Keratinocyte (primary cell): ENCODE measurements around the gene PRKAG2. TPM values are rescaled to one million over a fixed set of nuclear protein-coding genes. Genes with fewer than 3 reads are reported as not detected.

ENCODE experiments used
- DNase-seq: peaks from one replicate; pipeline ENCODE4 v3.0.0-alpha.2; 2011; ENCODE audit warnings: low read depth, missing footprints, low spot score
- FAIRE-seq: peaks from 2 replicates; lab custom pipeline; 2011; peaks lifted over from hg19 to GRCh38; lab: Jason Lieb, UNC
- H2AFZ ChIP-seq: 2 replicates; pipeline ENCODE4 v1.6.0; 2012; ENCODE audit warnings: low read length, control low read depth, inconsistent platforms; ENCODE audit not compliant: control insufficient read depth
- H3K27ac ChIP-seq: 2 replicates; pipeline ENCODE4 v1.5.1; 2011; ENCODE audit warnings: low read length; ENCODE audit not compliant: control insufficient read depth, insufficient read depth
- H3K27me3 ChIP-seq: 3 replicates; pipeline ENCODE4 v1.6.0; 2011; ENCODE audit warnings: low read length; ENCODE audit not compliant: control insufficient read depth, insufficient read depth; ENCODE audit errors: extremely low read depth
- H3K36me3 ChIP-seq, 2 experiments: 2 replicates in 1 of 2; 3 replicates in 1 of 2; pipeline ENCODE4 v1.5.1; 2011; ENCODE audit warnings: low read length in 2 of 2, mild to moderate bottlenecking in 1 of 2; ENCODE audit not compliant: control insufficient read depth in 2 of 2, insufficient read depth in 2 of 2; ENCODE audit errors: extremely low read depth in 1 of 2
- H3K4me1 ChIP-seq: 3 replicates; pipeline ENCODE4 v1.5.1; 2011; ENCODE audit warnings: low read length; ENCODE audit not compliant: control insufficient read depth, insufficient read depth; ENCODE audit errors: extremely low read depth
- H3K4me2 ChIP-seq: 3 replicates; pipeline ENCODE4 v1.6.0; 2011; ENCODE audit warnings: low read depth, low read length; ENCODE audit not compliant: control insufficient read depth, insufficient read depth; ENCODE audit errors: extremely low read depth
- H3K4me3 ChIP-seq, 3 experiments: fragments of 200-600 bp in 1 of 3; sonication (generic) in 1 of 3; 2 replicates in 2 of 3; 3 replicates in 1 of 3; pipeline ENCODE4 v1.5.1; 2011 to 2016; ENCODE audit warnings: low read length in 3 of 3, mild to moderate bottlenecking in 3 of 3, control low read depth in 2 of 3, inconsistent platforms in 1 of 3, low read depth in 1 of 3, mixed read lengths in 1 of 3, mixed run types in 1 of 3, moderate library complexity in 1 of 3; ENCODE audit not compliant: control insufficient read depth in 2 of 3, insufficient read depth in 2 of 3; ENCODE audit errors: extremely low read depth in 1 of 3
- H3K79me2 ChIP-seq: 2 replicates; pipeline ENCODE4 v1.6.0; 2012; ENCODE audit warnings: low read length; ENCODE audit not compliant: control insufficient read depth, insufficient read depth
- H3K9ac ChIP-seq: 3 replicates; pipeline ENCODE4 v1.6.0; 2011; ENCODE audit warnings: low read length; ENCODE audit not compliant: control insufficient read depth, insufficient read depth; ENCODE audit errors: extremely low read depth
- H3K9me1 ChIP-seq: 3 replicates; pipeline ENCODE4 v1.6.0; 2011; ENCODE audit warnings: low read length; ENCODE audit not compliant: control insufficient read depth, insufficient read depth; ENCODE audit errors: extremely low read depth
- H3K9me3 ChIP-seq: 2 replicates; pipeline ENCODE4 v1.5.1; 2012; ENCODE audit warnings: low read depth, low read length; ENCODE audit not compliant: control insufficient read depth
- H4K20me1 ChIP-seq: 3 replicates; pipeline ENCODE4 v1.6.0; 2011; ENCODE audit warnings: low read length; ENCODE audit not compliant: control insufficient read depth, insufficient read depth; ENCODE audit errors: extremely low read depth
- CTCF ChIP-seq, 3 experiments: IDR thresholded peaks in 1 of 3; conservative IDR thresholded peaks in 1 of 3; optimal IDR thresholded peaks in 1 of 3; 2 replicates in 2 of 3; 3 replicates in 1 of 3; pipeline versions ENCODE3 to v1.5.1; 2011; ENCODE audit warnings: low read length in 3 of 3, mild to moderate bottlenecking in 3 of 3, moderate library complexity in 2 of 3, control low read depth in 1 of 3, inconsistent platforms in 1 of 3; ENCODE audit not compliant: insufficient read depth in 2 of 3; ENCODE audit errors: extremely low read depth in 1 of 3
- EZH2 ChIP-seq: IDR thresholded peaks from one replicate; pipeline ENCODE4 v1.6.1; 2012; ENCODE audit warnings: inconsistent platforms, mild to moderate bottlenecking, low read length, moderate library complexity
- dilution Hi-C: fragments of 300-500 bp; cut with MboI; formaldehyde crosslinking; loops from one replicate; pipeline ENCODE4 v1.7.0; 2020; ENCODE audit warnings: low sequenced_read_pairs; ENCODE audit not compliant: extremely low pct_ligation_motif_present
- polyA plus RNA-seq, 5 experiments: library from polyadenylated mRNA; depleted of rRNA in 3 of 5; stranded (reverse) in 3 of 5; stranded (forward) in 1 of 5; unstranded in 1 of 5; fragments of >200 nt; gene quantifications; 1 replicate in 1 of 5; 2 replicates in 3 of 5; 3 replicates in 1 of 5; pipeline versions ENCODE4 v1.2.1 to v1.2.3, GENCODE V29; 2011 to 2012; ENCODE audit warnings: missing spikeins in 2 of 5, low read depth in 1 of 5, low replicate concordance in 1 of 5

PRKAG2 gene
- polyA plus RNA-seq, 1 donor (not counting 4 experiments of a cell fraction or from before 2014, with no cell fraction given), result 39.5 TPM

GRCh38 chr7:151704299-151704959 lies 172.5 kb downstream of the PRKAG2 start:
- Histone ChIP-seq H3K9me3 (no peaks in the 10 kb centered on the region), H3K36me3 (no peaks in the 10 kb centered on the region), H3K4me1 (peaks cover 17% of the 10 kb centered on the region), H4K20me1 (no peaks in the 10 kb centered on the region), H2AFZ (no peak overlapping the region), H3K9ac (no peak overlapping the region), H3K4me3 (no peak overlapping the region), H3K79me2 (no peaks in the 10 kb centered on the region), H3K27me3 (no peaks in the 10 kb centered on the region), H3K4me2 (no peak overlapping the region), H3K27ac (no peak overlapping the region), H3K9me1 (no peaks in the 10 kb centered on the region)
- TF ChIP-seq EZH2 (no peak), CTCF (optimal IDR thresholded peaks at IDR 0.05 in 1 of 3, IDR thresholded peaks at IDR 0.05 in 1 of 3, conservative IDR thresholded peaks at IDR 0.05 in 1 of 3; ENCODE audit: extremely low read depth in 1 of 3, insufficient read depth in 2 of 3, low read length in 3 of 3) (no peak)
- no peak for FAIRE-seq
- dilution Hi-C loops, result no loop called here
- no peak for DNase-seq

- no peaks in the 10 kb centered on the region for H4K20me1 ChIP-seq
- H3K9me1 ChIP-seq, result no peaks in the 10 kb centered on the region
- no peaks in the 10 kb centered on the region for H3K27me3 ChIP-seq
- no peak overlapping the region for H3K4me2 ChIP-seq
- dilution Hi-C loops, result no loop called here
- no peaks in the 10 kb centered on the region for H3K79me2 ChIP-seq
- H3K9ac ChIP-seq, result no peak overlapping the region
- no peak overlapping the region for H3K27ac ChIP-seq
- H3K9me3 ChIP-seq, result no peaks in the 10 kb centered on the region
- peaks cover 17% of the 10 kb centered on the region for H3K4me1 ChIP-seq
- no peak overlapping the region for H2AFZ ChIP-seq
- no peak for DNase-seq
- no peak overlapping the region for H3K4me3 ChIP-seq
- H3K36me3 ChIP-seq, result no peaks in the 10 kb centered on the region
- TF ChIP-seq CTCF (optimal IDR thresholded peaks at IDR 0.05 in 1 of 3, IDR thresholded peaks at IDR 0.05 in 1 of 3, conservative IDR thresholded peaks at IDR 0.05 in 1 of 3; ENCODE audit: extremely low read depth in 1 of 3, insufficient read depth in 2 of 3, low read length in 3 of 3), result no peak
- no peak for TF ChIP-seq EZH2
- no peak for FAIRE-seq
Observed at GRCh38 chr7:151702961-151703360, 174.0 kb downstream of the PRKAG2 start.
